Hematopoietic multipotent progenitor cell treated with erythropoietin and hydrocortisone succinate and interleukin-3 and kit ligand, for 6 days (in vitro differentiated cells): Measurements from ENCODE around the gene SV2B.
A peak's percentile ranks its signal among the peaks of the same experiment; 100 is the strongest.
"Not testable (repeated sequence)": the region's sequence is repeated elsewhere in the genome, so short reads cannot be mapped to it uniquely, and the experiment has no call there.

Source experiments
- DNase-seq: peaks from one replicate; pipeline ENCODE4 v3.0.0-alpha.2; 2015

The SV2B gene

GRCh38 chr15:91099995-91100813 is at the start of gene SV2B:
Gene SV2B (plus strand): TSS chr15:91100257. CDS start chr15:91226264, 126,007 bp downstream.
- peak; percentile 28 for DNase-seq

GRCh38 chr15:91051248-91051647 is 48.8 kb upstream of the SV2B start:
- no peak for DNase-seq

- no peak for DNase-seq
Measured at GRCh38 chr15:91054816-91055215, 45.2 kb upstream of the SV2B start.

- DNase-seq = peak; percentile 84
Measured at GRCh38 chr15:91055548-91056331, 44.3 kb upstream of the SV2B start.

- no peak for DNase-seq
Measured at GRCh38 chr15:91061230-91061629, 38.8 kb upstream of the SV2B start.

GRCh38 chr15:91061997-91062396 is 38.1 kb upstream of the SV2B start:
- no peak for DNase-seq

GRCh38 chr15:91065505-91065904 is 34.6 kb upstream of the SV2B start:
- DNase-seq = no peak

- DNase-seq = no peak
Measured at GRCh38 chr15:91067036-91067435, 33.0 kb upstream of the SV2B start.

- no peak for DNase-seq
Measured at GRCh38 chr15:91068436-91068835, 31.6 kb upstream of the SV2B start.

- no peak for DNase-seq
Measured at GRCh38 chr15:91068966-91069365, 31.1 kb upstream of the SV2B start.

GRCh38 chr15:91070872-91071271 is 29.2 kb upstream of the SV2B start:
- no peak for DNase-seq

GRCh38 chr15:91072161-91072560 is 27.9 kb upstream of the SV2B start:
- DNase-seq = no peak

- no peak for DNase-seq
Measured at GRCh38 chr15:91073077-91073476, 27.0 kb upstream of the SV2B start.

- no peak for DNase-seq
Measured at GRCh38 chr15:91073768-91074167, 26.3 kb upstream of the SV2B start.

- DNase-seq = no peak
Measured at GRCh38 chr15:91075739-91076138, 24.3 kb upstream of the SV2B start.

- no peak for DNase-seq
Measured at GRCh38 chr15:91077029-91077428, 23.0 kb upstream of the SV2B start.

GRCh38 chr15:91093866-91094265 is 6.2 kb upstream of the SV2B start:
- DNase-seq = not testable (repeated sequence)

- DNase-seq = no peak
Measured at GRCh38 chr15:91098451-91098850, 1.6 kb upstream of the SV2B start.

- no peak for DNase-seq
Measured at GRCh38 chr15:91099616-91099994, 452 bp upstream of the SV2B start.

- peak; percentile 25 for DNase-seq
Measured at GRCh38 chr15:91100814-91101607, 954 bp downstream of the SV2B start.

GRCh38 chr15:91101608-91101920 is 1.5 kb downstream of the SV2B start:
- no peak for DNase-seq

GRCh38 chr15:91102546-91103330 is 2.7 kb downstream of the SV2B start:
- no peak for DNase-seq

GRCh38 chr15:91104111-91104510 is 4.1 kb downstream of the SV2B start:
- DNase-seq = no peak
